Measurements from ENCODE around the gene C9orf40. TPM values are rescaled to one million over a fixed set of nuclear protein-coding genes. Genes with fewer than 3 reads are reported as not detected.

Gene C9orf40, protein sequence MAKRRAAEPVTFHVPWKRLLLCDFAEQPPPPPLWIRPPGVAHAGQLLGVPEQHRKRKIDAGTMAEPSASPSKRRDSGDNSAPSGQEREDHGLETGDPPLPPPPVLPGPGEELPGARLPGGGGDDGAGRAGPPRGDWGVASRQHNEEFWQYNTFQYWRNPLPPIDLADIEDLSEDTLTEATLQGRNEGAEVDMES
- polyA plus RNA-seq (2012; rRNA removed), result 2.0 TPM in 2 replicates
- 2.4 and 2.9 TPM in 2 replicates for polyA plus RNA-seq (2012; cell fraction: cytosol; rRNA removed)
- 1.1 and 1.7 TPM in 2 replicates for polyA plus RNA-seq (2012; cell fraction: nucleus; rRNA removed)

- 2% methylated on average over 35 of the region's 125 CpGs for WGBS (ENCODE audit: low lambda C conversion rate)
- H3K4me2 ChIP-seq, result peak within 1 kb of the TSS; percentile 99
- H4K20me1 ChIP-seq (ENCODE audit: insufficient read depth), result no peaks in the 10 kb centered on the region
- no peaks in the 10 kb centered on the region for H3K27me3 ChIP-seq (ENCODE audit: insufficient read depth)
- peaks cover 0 to 2% of the 10 kb centered on the region in 2 experiments for H3K36me3 ChIP-seq (replicated peaks in 1 of 2; ENCODE audit: control insufficient read depth in 1 of 2, insufficient read depth in 2 of 2, low read length in 1 of 2)
- peak; percentile 92 for DNase-seq
- H3K4me1 ChIP-seq (ENCODE audit: control insufficient read depth in 1 of 2, insufficient read depth in 2 of 2, low read depth in 1 of 2, low read length in 1 of 2), result no peaks in the 10 kb centered on the region; a peak in 1 of 4 replicates
- peak within 1 kb of the TSS; percentile 79 for H3K9ac ChIP-seq
- peak within 1 kb of the TSS; percentile 94 for H2AFZ ChIP-seq (ENCODE audit: low read depth)
- ChIA-PET CTCF (interaction anchor here (0.6 to 3.0 kb wide), 45 partner anchors 9 to 392 kb away, joined by 3 to 30 read pairs (median 4); partner anchors contain the start of genes CARNMT1, OSTF1 and TRPM6), POLR2A (interaction anchor here (2.5 kb wide), 1 partner anchor 75 kb away, joined by 8 read pairs; the partner anchor contains the start of gene CARNMT1)
- H3F3A ChIP-seq (replicated peaks; ENCODE audit: insufficient read depth), result peaks cover 12% of the 10 kb centered on the region
- 0 out of 2 replicates have a peak, but pooled peaks cover 7% of the 10 kb centered on the region for H3K79me2 ChIP-seq (ENCODE audit: insufficient read depth)
- H3K9me3 ChIP-seq, result no peaks in the 10 kb centered on the region
- peak within 1 kb of the TSS; percentile 85 to 97 for H3K4me3 ChIP-seq (ENCODE audit: low read depth in 2 of 2, low read length in 1 of 2)
- no peaks in the 10 kb centered on the region for H3K9me2 ChIP-seq
- H3K27ac ChIP-seq (ENCODE audit: low read depth in 2 of 2, low read length in 1 of 2), result peak within 1 kb of the TSS; percentile 68 to 74
- no peak for TF ChIP-seq EP300 (IDR thresholded peaks at IDR 0.05; ENCODE audit: borderline replicate concordance in 1 of 2, low read depth in 1 of 2, low read length in 1 of 2)
- TF ChIP-seq RAD21 (IDR thresholded peaks at IDR 0.05; ENCODE audit: low read length), result peak; percentile 33
- TF ChIP-seq USF2 (IDR thresholded peaks at IDR 0.05; ENCODE audit: borderline replicate concordance, low read depth, low read length), result no peak
- no peak for TF ChIP-seq TEAD4 (IDR thresholded peaks at IDR 0.05; ENCODE audit: borderline replicate concordance, insufficient read depth)
- no peak for TF ChIP-seq FOXM1 (IDR thresholded peaks at IDR 0.05; ENCODE audit: low read depth)
- TF ChIP-seq CHD2 (IDR thresholded peaks at IDR 0.05; ENCODE audit: low read length, partially characterized antibody), result no peak
- no peak for TF ChIP-seq FOSL2 (IDR thresholded peaks at IDR 0.05; ENCODE audit: borderline replicate concordance, low read depth)
- no peak for TF ChIP-seq POLR2AphosphoS5 (IDR thresholded peaks at IDR 0.05; ENCODE audit: low read depth, low read length)
- peak; percentile 83 for TF ChIP-seq MXI1 (IDR thresholded peaks at IDR 0.05; ENCODE audit: low read depth, low read length)
- no peak for TF ChIP-seq EZH2phosphoT487 (IDR thresholded peaks at IDR 0.05; ENCODE audit: borderline replicate concordance, low read depth)
- 0 out of 2 replicates have a peak, but pooled peaks have one; percentile 28 for TF ChIP-seq TAF1 (IDR thresholded peaks at IDR 0.05; ENCODE audit: borderline replicate concordance, low read depth, low read length)
- TF ChIP-seq, protein P1, sequence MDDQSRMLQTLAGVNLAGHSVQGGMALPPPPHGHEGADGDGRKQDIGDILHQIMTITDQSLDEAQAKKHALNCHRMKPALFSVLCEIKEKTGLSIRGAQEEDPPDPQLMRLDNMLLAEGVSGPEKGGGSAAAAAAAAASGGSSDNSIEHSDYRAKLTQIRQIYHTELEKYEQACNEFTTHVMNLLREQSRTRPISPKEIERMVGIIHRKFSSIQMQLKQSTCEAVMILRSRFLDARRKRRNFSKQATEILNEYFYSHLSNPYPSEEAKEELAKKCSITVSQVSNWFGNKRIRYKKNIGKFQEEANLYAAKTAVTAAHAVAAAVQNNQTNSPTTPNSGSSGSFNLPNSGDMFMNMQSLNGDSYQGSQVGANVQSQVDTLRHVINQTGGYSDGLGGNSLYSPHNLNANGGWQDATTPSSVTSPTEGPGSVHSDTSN (IDR thresholded peaks at IDR 0.05), result no peak
- peak; percentile 76 for TF ChIP-seq NRF1 (IDR thresholded peaks at IDR 0.05; ENCODE audit: low read depth, low read length)
- no peak for TF ChIP-seq RCOR1 (IDR thresholded peaks at IDR 0.05; ENCODE audit: low read length)
- TF ChIP-seq SIN3A (IDR thresholded peaks at IDR 0.05; ENCODE audit: borderline replicate concordance, low read depth, low read length), result peak; percentile 93
- no peak for TF ChIP-seq RXRA (IDR thresholded peaks at IDR 0.05; ENCODE audit: borderline replicate concordance, low read depth)
- TF ChIP-seq ZBTB33 (IDR thresholded peaks at IDR 0.05; ENCODE audit: borderline replicate concordance, low read depth), result no peak
- TF ChIP-seq MEF2A (IDR thresholded peaks at IDR 0.05; ENCODE audit: borderline replicate concordance, low read depth), result no peak
- TF ChIP-seq, protein P2, sequence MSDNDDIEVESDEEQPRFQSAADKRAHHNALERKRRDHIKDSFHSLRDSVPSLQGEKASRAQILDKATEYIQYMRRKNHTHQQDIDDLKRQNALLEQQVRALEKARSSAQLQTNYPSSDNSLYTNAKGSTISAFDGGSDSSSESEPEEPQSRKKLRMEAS (IDR thresholded peaks at IDR 0.05; ENCODE audit: low read depth), result peak; percentile 80
- TF ChIP-seq TCF12 (IDR thresholded peaks at IDR 0.05), result no peak
- peak; percentile 60 for TF ChIP-seq ELF1 (IDR thresholded peaks at IDR 0.05)
- peak; percentile 40; the same call in 1 of the 2 replicates for TF ChIP-seq NFIC (IDR thresholded peaks at IDR 0.05; ENCODE audit: borderline replicate concordance)
- TF ChIP-seq RFX5 (IDR thresholded peaks at IDR 0.05; ENCODE audit: low read length), result no peak
- TF ChIP-seq, protein P3, sequence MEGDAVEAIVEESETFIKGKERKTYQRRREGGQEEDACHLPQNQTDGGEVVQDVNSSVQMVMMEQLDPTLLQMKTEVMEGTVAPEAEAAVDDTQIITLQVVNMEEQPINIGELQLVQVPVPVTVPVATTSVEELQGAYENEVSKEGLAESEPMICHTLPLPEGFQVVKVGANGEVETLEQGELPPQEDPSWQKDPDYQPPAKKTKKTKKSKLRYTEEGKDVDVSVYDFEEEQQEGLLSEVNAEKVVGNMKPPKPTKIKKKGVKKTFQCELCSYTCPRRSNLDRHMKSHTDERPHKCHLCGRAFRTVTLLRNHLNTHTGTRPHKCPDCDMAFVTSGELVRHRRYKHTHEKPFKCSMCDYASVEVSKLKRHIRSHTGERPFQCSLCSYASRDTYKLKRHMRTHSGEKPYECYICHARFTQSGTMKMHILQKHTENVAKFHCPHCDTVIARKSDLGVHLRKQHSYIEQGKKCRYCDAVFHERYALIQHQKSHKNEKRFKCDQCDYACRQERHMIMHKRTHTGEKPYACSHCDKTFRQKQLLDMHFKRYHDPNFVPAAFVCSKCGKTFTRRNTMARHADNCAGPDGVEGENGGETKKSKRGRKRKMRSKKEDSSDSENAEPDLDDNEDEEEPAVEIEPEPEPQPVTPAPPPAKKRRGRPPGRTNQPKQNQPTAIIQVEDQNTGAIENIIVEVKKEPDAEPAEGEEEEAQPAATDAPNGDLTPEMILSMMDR (IDR thresholded peaks at IDR 0.05), result peak; percentile 72
- peak; percentile 69 for TF ChIP-seq GABPA (IDR thresholded peaks at IDR 0.05; ENCODE audit: low read depth)
- TF ChIP-seq YY1 (IDR thresholded peaks at IDR 0.05; ENCODE audit: low read depth), result peak; percentile 29; the same call in 1 of the 2 replicates
Observed at GRCh38 chr9:74952201-74953151, at the start of gene C9orf40. Gene C9orf40, minus strand, starts transcription at chr9:74952912. Its CDS starts 301 bp downstream, at chr9:74952611.

Data from SK-N-SH (cell line).